GM18858 (cell line): ENCODE results near the gene JAZF1.
"Not testable (repeated sequence)": the region's sequence is repeated elsewhere in the genome, so short reads cannot be mapped to it uniquely, and the experiment has no call there.

Source experiments
- ATAC-seq: cut with Tn5 transposase; IDR thresholded peaks from one replicate; pipeline ENCODE4 v1.9.1; 2021; ENCODE audit not compliant: unreplicated experiment

The JAZF1 gene

DNA sequence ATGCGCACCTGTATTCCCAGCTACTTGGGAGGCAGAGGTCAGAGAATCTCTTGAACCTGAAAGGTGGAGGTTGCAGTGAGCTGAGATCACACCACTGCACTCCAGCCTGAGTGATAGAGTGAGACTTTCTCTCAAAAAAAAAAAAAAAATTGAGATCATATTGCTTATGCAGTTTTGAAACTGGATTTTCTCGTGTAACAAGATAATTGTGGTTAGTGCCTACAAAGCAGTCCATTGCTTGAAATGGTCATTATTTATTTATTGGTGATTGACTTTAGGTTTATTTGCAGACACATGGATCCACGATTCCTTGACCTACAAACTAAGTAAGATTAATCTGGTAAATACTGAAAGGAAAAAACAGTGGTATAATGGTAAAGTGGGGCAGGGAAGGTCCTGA is 290.8 kb downstream of the JAZF1 start:
- no peak for ATAC-seq

DNA sequence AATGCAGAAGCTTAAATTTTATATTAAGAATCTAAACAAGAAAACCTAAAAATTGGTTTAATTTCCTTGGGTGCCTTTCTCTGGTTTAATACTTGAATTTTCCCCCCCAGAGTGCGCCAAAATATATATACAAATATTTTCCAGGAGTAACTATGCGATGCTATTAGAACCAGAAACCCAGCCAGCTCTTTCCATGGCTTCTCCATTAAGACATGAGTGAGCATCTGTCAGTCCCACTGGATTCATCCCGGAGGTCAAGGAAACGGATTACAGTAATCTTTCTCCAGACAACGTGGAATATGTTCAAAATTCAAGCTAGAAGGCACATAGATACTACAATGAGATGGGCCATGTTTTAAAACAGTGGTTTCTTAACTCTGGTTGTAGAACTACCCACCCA is 291.9 kb downstream of the JAZF1 start:
- ATAC-seq: no peak

DNA sequence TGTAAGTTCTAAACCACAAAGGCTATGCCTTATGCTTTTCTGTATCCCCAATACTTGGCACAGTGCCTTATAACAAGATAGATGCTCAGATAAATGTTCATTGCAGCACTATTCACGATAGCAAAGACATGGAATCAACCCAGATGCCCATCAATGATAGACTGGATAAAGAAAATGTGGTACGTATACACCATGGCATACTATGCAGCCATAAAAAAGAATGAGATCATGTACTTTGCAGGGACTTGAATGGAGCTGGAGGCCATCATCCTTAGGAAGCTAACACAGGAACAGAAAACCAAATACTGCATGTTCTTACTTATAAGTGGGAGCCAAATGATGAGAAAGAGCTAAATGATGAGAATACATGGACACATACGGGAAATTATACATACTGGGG is 293.9 kb downstream of the JAZF1 start:
- not testable (repeated sequence) for ATAC-seq

DNA sequence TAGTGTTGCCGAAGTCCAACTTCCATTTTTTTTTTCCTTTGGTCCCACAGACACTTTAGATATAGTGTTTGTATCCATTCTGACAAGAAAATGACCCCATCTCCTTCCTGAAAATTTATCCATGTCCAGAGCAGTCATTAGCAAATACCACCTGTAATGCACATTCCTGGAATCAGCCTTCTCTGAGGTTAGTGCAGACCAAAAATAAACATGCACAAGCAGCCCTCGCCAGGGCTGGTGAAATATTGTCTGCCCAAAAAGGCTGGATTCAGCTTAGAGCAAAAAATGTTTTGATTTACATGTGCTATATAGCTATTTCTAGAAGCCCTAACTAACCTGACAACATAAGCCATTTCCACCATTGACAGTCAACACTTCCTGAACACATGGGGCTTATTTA is 294.9 kb downstream of the JAZF1 start:
- no peak for ATAC-seq

DNA sequence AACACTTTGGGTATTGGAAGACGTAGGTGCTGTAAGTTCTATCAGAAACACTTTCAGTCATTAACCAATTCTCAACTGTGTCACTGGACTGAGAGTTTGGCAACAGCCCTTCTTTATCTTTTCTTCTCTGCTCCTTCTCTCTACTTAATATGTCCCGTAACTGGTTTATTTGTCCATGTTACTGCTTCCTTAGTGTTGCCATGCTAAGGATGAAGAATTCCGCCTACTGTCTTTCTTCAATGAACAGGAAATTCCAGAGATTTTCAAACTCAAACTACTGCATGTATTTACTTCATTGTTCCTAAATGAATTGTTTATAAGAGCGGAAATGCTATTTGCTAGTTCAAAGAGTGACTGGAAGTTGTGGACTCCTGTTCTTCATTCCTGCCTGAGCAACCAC is 296.9 kb downstream of the JAZF1 start:
- no peak for ATAC-seq

DNA sequence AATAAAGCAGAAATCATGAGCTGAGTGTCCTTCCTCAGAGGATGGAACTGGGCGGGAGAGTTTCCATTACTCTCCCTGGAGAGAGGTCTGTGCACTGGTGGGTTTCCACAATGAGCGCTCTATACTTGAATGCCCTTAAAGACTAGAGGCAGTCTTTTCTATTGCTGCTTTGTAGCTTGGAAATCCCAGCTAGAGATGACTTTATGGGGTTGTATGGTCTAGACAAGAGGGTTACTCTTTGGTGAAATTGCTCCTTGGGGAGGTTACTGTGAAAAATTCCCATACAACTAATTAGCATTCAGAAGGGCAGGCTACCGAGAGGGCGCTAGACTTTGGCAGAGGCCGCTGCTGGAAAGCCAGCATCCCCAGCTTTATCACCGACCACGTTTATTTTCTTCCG is 303.8 kb downstream of the JAZF1 start:
- ATAC-seq: no peak

DNA sequence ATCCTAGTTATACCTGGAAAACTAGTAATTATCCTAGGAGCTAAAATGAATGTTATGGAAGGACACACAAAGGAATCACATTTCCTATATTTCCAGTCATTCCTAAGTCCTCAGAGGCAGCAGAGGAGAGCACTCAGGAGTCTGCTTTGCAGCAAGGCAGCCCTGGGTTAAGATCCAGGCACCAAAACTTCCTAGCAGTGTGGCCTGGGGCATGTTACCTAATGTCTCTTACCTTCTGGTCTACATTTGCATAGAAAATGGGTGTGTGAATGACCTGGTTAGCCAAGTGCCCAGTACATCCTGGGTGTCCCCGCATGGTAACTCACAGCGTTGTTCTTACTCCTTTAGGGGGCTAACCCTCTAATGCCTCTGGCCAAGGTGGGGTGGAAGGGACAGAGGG is 304.8 kb downstream of the JAZF1 start:
- ATAC-seq: no peak

DNA sequence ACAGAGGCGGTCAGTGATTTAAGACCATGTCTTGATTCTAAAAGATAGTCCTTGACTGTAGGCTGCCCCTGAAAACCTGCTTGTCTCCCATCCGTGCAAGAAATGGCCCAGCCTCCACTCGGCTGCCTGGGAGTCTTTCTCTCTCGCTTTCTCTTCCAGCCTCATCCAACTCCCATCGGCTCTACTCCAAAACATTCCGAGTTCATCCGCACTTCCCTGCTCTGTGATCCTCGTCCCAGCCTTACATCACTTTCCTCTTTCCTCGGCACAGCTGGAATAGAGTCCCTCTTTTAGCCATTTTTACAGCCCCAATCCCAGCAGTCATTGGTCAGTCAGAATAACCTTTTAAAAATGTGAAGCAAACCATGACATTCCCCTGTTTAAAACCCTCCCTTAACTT is 305.5 kb downstream of the JAZF1 start:
- ATAC-seq: no peak

DNA sequence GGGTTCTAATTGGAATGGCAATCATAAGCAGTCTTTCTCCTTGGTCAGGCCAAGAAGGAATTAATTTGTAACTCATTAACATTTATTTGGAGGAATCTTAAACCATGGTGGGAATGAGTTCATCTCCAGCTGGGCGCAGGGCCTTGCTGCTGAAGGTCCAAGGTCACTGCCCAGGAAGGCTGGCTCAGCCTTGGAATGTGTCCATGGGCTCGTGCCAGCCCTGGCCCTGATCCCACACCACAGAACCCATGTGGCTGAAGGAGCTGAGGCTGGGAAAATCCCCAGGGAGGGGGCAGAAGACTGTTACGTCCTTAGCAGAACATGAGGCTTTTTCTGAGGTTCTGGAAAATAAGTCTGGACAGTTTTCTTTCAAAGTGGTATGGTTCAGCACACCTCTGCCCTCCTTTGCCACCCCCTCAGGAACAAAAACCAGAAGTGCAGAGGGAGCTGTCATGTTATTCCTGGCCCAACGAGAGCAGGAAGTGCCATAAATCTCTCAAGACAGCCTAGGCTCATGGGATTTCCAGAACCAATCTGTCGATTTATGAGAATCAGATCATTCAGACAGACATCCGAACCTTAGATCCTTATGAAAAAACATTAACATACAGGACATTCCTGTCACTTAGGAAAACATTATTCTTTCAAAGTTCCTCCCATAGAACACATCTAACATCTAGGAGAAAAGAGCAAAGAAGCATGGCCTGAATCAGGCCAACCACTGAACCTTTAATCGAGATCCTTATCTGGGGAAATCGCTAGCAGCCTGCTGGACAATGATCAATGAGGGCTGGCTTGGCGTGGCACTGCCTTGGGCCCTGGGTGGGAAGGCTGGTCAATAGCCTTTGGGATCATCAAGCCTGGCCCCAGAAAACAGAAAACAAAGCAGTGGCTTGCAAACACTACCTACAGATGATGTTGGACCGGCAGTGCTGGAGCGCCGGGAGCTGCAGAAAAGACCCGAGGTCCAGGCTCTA is 306.3 kb downstream of the JAZF1 start:
- ATAC-seq: no peak

DNA sequence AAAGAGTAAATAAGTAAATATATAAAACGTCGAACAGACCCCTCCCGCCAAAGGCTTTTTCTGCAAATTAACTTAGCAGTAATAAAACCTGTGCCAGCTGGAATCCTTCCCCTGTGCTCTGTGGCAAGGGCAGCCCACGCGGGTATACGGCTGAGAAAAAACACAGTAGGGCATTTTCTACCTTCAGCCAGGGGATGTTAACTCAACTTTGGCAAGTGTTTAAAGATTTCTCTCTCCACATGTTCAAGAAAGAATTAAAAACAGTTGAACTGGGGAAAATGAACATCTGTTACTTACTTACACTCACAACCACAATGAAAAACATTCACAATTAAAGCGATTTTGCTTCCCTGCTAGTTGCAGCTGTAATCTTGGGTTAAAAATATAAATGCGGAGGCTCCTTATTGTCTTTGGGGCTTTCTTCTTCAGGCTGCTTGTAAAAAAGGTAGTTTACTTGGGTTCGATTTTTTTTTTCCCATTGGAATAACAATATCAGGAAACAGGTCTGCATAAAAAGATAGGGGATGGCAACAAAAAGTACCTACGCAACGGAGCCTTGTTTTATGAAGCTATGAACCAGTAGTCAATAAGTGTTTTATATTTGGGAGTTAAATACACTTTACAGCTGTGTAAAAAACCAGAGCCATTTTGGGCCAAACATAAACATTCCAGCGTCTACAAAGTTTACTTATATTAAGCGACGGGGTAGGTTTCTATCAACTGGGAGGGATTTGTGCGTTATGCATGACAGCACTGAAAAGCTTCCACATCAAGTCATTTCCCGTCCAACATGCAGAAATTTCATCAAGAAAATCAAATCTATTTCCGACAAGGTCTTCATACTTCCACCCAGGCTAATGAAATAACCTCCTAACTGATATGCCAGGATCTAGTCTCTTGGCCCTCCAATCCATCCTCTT is 308.0 kb downstream of the JAZF1 start:
- no peak for ATAC-seq

DNA sequence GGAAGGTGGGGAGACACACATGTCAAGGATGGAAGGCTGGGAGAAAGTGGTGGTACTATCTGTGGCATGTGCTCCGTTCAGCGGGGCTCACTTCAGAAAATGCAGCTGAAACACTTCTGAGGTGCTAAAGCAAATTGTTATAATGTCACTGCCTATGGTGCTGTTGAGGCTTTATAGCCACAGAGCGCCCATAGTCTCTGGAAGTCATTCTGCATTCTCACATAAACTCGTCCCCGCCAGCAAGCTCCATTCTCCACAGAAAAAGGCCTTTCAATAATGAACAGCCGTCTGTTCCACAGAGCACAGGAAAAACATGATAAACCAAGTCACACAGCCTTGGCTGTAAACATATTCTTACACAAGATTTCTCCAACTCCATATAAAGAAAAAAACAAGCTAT is 308.7 kb downstream of the JAZF1 start:
- no peak for ATAC-seq

DNA sequence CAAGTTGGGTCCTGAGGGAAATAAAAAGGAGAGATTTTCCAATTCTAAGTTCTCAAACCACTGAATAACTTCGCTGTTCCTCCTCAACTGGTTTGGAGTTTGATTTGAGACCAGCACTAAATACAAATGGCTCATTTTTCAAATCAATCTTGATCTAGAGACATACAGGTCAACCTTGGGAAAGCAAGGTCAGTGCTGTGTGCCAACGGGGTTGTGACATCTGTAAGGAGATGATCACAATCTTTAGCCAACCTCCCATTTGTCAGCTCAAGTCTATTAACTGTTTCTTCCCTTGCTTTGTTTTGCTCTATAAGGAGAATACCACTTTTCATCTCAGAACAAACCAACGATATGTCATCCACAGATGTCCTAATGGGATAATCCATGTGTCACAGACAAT is 309.5 kb downstream of the JAZF1 start:
- no peak for ATAC-seq

DNA sequence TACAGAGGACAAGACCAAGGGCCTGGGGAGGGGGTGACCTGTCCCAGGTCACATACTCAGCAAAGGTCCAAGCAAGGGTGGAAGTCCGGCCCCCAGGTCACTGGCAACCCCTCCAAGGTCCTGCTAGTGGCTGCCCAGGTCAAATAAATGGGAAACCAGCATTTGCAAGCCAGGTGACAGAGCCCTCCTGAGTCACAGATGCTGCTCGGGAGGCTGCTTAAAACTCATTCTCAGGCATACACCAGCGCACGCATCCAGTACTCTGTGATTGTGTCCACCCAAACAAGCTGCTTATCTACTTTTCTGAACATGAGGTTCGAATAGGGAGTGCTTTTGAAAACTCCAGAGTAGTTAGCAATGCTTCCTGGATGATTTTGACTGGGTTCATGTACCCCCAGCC is 310.0 kb downstream of the JAZF1 start:
- ATAC-seq: no peak

DNA sequence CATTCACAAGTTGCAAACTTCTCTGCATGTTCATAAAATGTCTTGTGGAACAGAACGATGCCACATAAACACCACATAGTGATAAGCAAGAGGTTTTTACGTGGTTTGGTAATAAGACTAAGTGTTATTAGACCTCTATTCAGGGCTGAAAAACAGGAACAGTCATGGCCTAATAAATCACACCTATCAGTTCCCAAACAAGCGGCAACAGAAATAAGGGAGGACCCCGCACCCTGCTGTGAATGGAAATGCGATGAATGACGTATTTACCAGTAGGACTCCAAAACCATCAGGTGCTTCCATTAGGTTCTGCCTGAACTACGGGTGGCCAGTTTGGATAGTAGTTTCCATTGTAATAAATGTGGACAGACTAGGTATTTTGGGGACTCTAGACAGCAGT is 311.5 kb downstream of the JAZF1 start:
- no peak for ATAC-seq

DNA sequence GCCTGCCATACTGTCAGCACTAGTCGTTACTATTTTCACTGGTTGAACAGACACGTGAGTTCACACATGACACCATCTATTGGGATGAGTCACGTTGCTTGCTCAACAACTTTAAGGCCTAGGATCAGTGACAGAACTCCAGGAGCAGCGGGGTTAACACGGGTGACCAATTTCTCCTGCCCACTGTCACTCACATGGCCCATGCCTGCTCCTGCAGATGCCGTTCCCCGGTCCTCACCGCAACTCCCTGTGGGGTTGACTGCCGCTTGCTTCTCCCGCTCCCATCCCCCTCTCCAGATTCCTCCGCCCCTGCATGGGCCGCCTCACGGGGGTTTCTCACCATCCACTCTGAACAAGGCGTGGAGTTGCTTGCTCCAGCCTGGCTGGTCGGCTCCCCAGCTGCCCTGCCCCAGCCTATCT is 312.5 kb downstream of the JAZF1 start:
- no peak for ATAC-seq

DNA sequence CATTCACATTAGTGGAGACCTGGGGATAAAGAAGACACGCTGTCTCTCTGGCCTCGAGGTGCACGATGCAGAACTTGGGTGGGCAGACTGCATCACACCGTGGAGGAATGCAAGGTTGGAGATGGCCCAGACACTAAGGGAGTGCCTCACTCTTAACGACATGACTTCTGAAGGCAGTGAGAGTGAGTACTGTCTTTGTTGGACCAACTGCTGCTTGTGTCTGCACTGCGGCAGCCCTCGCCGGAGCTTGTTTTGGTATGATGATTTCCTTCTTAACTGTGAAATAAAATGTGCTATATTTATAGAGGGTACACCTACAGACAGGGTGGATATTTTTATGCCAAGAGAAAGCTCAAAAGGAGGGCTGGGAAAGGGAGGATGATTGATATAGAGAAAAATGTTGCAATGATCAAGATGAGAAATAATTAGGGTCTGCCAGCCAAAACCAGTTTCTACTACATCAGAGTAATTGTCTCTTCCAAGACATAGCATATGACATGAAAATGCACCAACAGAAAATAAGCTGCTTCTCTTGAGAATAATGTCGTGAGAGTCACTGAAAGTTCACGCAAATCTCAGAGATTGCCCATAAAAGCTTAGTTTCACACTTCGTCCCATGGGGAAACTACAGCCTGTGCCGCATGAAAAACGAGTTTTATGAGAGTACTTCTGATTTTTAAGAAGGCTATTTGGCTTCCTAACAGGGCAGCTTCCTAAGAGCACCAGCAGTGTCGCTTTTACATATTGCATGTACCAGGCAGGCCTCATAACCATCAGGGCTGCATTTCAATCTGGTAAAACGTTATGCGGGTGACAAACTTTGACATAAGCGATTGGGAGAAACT is 313.5 kb downstream of the JAZF1 start:
- ATAC-seq: no peak

DNA sequence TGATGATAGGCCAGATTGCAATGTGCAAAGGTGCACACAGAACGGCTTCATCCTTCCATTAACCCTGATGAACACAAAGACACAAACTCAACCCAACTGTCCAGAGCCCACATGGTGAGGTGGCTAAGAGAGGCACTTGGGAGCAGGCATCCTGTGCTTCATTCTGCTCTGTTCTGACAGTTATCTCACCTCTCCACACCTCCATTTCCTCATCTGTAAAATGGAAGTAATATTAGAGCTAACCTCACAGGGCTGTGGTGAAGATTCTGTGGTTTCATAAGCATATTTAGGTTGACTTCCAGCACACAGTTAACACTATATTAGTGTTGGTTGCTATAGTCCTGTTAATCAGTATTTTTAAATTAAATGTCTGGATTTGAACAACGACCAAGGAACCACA is 314.3 kb downstream of the JAZF1 start:
- no peak for ATAC-seq

DNA sequence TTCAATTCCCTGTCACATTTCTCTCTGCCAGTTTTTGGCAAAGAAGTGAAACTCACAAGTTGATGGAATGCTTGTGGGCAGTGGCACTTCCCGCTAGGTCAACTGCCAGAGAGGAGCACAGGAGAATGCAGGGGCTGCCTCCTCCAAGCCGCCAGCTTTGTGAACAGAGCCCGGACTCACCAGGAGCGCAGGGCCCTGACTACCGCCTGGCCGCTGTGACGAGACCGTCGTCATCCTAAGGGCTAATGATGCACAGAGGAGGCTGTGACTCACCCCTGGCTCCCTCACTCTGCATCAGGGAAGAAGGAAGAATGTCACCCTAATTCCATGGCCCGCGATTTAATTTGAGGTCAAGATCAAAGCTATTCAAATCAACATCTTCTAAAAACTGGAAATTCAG is 316.7 kb downstream of the JAZF1 start:
- ATAC-seq: no peak

DNA sequence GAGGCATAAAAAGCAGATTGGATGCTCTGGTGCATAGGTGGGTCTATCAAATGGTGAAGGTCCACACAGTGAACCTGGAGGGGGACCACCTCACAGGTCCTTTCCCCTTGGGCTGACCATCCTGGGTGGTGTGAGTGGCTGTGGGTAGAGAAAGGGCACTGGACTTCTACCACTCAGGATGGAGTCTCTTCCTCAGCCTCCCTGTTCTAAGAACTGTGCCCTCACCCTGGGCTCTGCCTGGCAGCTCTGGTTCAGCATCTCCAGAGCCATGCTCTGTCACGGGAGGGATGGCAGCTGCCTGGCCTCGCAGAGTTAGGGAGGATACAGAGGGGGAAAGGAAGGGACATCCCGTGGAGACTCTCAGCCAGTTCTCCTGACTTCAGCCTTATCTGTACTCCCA is 318.8 kb downstream of the JAZF1 start:
- ATAC-seq: no peak

DNA sequence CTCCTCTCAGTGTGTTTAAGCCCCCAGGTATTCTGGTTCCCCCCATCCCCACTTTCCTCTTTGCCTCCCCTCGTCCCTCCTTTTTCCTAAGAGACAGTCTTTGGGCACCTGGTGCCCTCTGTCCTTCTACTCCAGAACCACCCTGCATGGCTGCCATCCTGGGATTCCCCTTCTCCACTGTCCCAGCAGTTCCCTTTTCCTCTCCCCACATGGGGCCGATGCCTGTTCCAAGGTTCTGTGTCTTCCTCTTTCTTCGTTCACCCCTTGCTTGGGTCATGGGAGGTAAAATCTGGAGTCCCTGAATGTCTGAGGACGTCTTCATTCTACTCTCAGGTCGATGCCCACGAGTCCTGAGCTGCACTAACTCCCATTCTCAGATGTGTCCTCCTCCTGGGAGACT is 319.8 kb downstream of the JAZF1 start:
- no peak for ATAC-seq
